ENCODE data around the gene EMC8. TPM values are rescaled to one million over a fixed set of nuclear protein-coding genes. Genes with fewer than 3 reads are reported as not detected.

EMC8 gene
- total RNA-seq, 1 donor from 2014 or later: 19.3 TPM

DNA sequence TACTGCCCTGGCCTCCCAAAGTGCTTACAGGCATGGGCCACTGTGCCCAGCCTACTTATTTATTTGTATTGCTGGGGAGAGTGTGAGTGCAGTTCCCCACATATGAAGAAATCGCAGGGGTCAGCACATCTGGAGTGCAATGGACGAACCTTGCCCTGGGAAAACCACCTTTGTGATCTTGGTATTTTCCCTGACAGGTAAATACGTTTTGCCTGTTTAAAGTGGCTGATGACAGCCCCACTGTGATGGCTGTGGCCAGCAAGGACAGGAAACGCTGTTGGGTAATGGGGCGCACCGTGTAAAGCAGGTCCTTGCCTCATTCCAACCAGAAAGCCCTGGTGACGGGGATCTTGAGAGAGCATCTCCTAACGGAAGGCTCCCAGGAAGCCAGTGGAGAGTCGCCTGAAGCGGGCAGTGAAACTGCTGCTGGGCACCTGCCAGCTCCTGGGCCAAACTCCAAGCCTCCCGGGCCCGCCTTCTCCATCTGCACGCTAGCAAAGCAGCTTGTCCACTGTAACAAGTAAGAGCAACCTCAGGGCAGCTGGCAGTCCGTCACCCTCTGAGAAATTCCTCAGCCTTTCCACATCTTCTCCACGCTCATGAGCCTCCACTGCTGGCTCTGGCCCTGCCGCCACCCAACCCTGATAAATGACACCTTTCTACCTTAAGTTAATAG, 17.5 kb downstream of the EMC8 start:
- no peak for ATAC-seq

DNA sequence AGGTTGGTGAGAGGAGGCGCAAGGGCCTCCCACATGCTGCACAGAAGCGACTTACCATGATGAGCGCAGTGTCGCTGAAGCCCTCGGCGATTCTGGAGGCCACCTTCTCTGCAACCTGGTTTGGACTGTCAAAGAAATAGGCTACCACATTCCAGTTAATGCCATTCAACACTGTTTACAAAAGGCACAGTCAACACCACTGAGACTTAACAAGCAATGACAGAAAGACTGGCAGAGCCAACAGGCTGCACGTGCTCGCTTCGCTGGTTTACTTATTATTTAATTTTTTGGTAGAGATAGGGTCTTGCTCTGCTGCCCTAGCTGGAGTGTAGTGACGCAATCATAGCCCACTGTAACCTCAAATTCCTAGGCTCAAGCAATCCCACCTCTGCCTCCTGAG, 18.2 kb downstream of the EMC8 start:
- ATAC-seq: no peak

DNA sequence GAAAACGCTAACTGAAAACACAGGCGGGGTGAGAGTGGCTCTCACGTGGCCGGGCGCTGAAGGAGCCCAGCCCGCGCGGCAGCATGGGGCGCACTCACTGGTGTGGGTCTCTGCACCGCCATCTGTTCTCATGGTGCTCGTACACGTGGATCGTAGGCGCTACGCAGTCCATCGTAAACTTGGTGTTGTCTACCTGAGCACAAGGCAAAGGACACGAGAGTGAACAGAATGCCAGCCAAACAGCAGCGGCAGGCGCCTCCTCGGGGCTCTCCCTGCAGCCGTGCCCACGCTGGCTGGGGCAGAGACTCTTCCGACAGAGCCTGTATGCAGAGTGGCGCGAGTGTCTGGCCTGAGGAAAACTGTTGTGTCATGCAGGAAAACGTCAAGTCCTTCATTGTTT, 19.1 kb downstream of the EMC8 start:
- no peak for ATAC-seq

DNA sequence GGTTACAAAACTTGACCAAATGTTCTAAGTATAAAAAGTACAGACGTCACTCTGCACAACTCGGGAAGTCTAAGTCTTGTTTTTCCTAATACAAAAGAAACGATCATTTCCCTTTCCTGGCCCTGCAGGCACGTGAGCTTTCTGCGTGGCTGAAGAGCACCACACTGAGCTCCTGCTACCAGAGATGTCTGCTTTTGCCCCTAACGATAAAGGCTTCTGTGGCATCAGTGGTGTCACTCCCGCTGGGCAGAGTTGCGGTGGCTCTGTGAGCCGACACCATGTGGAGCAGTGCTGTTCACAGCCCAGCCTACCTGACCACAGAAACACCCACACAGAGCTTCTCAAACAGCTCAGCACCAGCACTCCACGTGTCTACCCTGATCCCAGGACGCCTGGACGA, 20.5 kb downstream of the EMC8 start:
- ATAC-seq: no peak

DNA sequence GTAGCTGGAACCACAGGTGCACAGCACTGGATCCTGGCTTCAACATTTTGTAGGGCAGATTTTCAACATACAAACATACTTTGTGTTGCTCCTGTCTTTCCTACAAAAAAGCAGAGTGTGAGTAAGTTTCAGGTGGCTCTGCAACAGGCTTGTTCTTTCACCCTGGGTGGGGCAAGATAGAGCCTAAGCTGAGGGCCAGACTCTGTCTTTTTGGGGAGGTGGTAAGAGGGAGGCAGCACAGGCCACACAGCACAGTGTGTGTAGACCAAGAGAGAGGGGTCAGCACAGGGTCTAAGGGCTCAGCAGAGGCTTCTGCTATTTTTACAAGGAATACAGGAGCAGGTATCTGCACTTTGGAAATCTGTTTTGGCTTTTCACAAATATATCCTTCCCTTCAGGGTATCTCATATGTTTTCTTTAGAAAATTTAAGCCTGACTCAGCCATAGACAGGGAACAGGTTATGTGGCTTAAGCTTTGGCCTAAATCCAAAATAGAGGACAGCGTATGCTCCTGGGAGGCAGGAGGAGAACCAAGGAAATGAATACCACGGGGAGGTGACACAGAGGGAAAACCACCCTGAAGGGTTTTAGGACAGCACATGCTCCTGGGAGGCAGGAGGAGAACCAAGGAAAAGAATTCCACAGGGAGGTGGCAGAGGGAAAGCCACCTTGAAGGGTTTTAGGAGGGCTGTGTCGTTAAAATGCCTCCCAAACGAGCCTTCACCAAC, 21.6 kb downstream of the EMC8 start:
- ATAC-seq: peak; percentile 78

DNA sequence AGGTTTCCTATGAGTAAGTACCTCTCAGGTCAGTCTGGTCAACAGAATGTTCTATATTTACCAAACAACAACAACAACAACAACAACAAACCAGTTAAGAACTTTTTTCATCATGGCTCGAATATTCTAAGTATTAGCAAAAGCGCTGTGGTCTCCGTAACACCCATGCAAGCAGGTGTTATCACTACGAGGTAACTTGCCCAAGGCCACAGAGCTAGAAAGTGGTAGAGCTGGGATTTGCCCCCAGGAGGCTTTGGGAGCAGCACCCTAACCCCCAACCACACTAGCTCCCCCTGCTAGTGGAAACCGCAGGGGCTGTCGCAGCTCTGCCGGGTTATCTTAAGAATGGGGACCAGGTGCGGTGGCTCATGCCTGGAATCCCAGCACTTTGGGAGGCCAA, 24.5 kb downstream of the EMC8 start:
- no peak for ATAC-seq

DNA sequence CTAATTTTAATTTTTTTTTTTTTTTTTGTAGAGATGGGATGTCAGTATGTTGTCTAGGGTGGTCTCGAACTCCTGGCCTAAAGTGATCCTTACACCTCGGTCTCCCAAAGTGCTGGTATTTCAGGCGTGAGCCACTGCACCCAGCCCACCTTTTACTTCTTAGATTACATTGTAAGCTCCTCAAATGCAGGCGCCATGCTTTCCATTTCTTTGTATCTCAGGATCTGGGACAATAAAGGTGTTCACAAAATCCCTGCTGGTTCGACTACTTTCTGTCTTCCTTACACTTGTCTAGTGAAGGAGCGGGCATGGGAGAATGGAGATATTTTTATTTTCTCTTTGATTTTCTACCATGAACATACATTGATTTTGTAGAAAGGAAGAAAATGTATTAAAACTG, 25.2 kb downstream of the EMC8 start:
- ATAC-seq: no peak

DNA sequence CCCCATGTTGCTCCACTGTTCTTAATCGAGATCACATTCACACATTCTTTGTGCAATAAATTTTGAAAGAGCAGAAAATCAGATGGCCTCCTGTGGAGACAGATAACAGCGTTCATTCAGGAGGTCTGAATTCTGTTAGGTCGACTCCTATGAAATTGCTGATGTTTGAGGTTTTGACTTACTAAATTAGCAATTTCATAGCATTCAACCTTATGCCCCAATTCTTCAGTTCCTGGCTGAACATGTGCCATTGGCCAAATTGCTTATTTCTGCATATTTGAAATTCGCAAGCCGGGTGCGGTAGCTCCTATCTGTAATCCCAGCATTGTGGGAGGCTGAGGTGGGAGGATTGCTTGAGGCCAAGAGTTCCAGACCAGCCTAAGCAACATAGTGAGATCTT, 26.3 kb downstream of the EMC8 start:
- ATAC-seq: no peak

DNA sequence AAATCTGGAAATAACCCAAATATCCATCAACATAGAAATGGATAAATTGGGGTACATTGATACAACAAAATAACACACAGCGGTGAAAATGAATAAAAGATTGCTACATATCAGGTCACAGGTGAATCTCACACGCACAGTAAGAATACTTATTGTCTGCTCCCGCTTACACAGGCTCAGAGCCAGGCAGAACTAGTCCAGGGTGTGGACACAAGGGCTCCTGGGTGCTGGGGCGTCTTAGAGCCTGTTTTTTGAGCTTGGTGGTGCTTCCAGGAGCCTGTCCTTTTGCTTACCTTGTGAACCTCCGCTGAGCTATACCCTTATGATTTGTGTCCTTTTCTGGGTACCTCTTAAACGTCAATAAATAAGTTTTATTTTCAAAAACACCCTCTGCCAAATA, 28.6 kb downstream of the EMC8 start:
- peak; percentile 24 for ATAC-seq

DNA sequence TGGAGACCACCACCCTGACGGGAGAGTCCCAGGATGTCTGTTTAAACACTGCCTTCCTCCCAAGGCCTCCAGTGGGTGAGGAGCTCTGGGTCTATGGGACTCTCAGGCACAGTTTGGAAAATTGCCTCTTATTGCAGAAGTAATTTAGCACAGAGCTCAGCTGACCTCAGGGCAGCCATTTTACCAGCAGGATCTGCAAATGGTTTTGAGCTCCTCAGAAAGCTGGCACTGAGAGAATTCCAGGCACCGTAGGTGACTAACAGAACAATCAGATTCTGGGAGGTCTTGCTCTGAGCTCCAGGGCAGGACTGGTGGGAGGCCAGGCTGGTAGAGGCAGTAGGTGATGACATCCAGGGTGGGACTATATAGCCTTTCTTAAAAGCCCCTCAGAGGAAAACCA, 31.1 kb downstream of the EMC8 start:
- ATAC-seq: peak; percentile 4

DNA sequence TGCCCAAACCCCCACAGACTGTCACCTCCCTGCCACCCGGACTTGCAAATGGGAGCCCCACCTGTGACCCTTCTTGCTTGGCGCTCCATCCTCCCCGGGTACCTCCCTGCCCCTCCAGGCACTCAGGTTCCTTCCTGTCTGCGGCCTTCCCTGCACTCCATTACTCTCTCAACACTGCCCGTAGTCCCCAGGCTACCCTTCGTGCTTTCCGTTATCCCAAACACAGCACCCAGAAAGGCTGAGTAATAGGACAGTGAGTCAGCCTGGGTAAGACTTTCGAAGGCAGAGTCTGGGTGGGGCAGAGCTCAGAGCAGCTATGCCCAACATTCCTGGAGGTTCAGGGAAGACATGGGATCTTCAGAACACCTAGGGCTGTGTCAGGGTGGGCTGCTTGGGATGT, 31.8 kb downstream of the EMC8 start:
- ATAC-seq: peak; percentile 97

DNA sequence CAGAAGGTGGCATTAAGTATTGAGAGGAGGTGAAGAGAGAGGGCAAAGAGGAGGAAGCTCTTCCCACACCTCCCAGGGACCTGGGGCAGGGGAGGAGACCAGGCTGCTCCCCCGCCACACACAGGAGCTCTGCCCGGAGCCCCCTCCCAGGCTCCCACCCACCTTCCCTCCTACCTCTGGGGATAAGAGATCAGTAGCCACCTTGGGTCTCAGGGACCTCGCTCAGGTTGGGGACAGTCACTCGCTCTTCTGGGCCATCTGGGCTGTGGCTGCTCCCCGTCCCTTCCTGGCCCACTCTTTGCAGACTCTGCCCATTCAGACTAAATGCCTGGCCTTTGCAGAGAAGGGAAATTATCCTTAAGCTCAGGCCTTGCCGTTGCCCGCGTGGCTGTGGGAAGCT, 33.6 kb downstream of the EMC8 start:
- no peak for ATAC-seq

DNA sequence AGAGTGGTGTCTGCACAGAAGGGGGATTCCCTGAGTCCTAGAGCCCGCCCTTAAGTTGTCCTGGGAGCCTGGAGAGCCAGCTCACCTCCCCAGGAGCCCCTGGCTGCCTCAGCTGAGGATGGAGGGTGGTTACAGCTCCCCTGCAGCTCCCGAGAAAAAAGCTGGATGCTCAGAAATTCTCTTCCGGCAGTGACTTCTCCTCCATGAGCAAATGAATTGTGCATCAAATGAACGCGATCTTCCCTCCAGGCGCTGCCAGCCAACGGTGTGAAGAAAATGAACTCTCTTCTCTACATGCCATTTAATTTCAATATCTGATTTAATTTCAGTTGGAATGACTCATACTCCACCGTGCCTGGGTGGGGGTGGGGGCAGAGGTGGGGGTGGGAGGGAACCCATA, 34.1 kb downstream of the EMC8 start:
- no peak for ATAC-seq

DNA sequence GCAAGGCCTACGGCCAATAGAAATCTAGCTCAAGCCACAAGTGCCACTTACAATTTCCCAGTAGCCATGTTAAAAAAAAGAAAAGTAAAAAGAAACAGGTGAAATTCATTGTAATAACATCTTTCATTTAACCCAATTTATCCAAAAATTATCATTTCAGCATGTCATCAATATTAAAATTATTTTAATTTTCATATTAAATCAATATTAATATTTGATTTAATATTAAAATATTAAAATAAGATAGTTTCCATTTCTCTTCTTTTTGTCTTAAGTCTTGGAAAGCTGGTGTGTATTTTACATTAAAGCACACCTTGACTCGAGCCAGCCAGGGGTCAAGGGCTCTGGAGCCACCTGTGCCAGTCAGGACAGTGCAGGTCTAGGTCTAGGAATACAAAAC, 35.7 kb downstream of the EMC8 start:
- no peak for ATAC-seq

DNA sequence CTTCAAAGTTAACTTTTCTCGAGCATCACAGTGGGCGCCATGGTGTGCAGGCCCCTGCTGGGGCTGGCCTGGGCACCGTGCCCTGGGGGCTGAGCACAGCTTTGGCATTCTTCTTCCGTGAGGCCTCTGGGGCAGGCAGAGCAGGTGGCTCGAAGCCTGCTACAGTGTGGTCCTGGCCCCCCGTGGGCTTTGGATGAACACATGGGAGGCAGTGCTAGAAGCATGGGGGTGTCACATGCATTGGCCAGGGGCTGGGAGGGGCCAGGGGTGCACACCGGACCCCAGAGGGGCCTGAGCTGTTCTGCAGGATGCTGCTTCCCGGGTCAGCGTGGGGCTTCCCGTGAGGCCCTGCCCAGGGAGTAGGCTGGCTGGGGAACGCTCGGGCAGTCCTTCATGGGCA, 36.4 kb downstream of the EMC8 start:
- no peak for ATAC-seq

DNA sequence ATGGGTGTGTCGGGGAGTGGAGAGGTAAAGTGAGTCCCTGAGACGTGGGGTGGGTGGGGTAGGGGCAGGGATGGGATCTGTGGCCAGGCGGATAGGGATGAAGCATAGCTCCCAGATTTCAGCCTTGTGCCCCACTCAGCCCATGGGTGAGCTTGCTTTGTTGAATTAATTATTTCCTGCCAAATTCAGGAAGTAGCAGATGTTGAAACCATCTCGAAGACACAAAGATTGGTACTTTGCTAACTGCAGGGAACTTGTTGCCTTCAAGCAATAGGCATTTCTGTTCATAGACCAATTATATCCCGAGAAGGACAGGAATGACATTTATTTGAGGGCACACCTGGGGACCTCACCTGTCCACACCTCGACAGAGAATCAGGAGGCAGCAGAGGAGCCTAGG, 37.5 kb downstream of the EMC8 start:
- no peak for ATAC-seq

DNA sequence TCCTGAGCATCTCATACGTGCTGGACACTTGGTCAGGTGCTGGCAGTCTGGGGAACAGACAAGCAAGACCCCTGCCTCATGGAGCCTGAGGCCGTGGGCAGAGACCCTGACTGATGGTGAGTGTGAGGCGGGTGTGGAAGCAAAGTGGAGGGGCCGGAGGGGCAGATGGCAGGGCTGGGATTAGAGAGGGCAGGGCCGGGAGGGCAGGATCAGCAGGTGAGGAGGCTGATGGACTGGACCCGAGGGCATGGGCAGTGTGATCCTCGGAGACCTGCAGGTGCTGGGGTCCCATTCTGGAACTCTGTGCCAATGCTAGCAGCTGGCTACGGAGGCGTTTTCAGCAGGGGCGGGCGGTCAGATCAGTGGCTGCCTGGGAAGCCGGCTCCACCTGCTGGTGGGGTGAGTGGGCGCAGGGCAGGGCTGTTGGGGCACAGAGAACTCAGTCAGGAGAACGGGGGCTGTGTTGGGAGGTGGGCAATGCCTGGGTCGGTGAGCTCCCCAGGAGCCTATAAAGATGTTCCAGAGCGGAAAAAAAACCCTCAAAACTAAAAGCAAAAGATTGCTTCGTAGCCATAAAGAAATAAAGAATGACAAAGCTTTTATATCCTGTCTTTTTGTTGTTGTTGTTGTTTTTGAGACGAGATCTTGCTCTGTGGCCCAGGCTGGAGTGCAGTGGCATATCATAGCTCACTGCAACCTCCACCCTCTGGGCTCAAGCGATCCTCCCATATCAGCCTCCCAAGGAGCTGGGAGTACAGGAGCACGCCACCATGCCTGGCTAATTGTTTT, 39.5 kb downstream of the EMC8 start:
- peak; percentile 50 for ATAC-seq

DNA sequence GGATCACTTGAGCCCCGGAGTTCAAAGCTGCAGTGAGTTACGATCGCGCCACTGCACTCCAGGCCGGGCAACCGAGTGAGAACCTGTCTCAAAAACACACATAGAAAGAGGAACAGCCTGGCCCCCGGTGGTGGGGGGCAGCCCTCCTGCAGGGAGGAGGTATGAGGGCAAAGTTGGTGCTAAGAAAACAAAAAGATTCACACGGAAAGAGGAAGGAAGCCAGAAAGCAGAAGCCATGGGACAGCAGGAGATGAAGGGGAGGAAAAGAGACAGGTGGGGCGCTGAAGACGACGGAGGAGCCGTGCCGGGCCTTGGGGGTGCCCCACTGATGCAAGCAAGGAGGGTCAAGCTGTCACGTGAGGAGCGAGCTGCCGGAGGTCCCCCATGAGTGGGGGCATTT, 40.2 kb downstream of the EMC8 start:
- no peak for ATAC-seq

DNA sequence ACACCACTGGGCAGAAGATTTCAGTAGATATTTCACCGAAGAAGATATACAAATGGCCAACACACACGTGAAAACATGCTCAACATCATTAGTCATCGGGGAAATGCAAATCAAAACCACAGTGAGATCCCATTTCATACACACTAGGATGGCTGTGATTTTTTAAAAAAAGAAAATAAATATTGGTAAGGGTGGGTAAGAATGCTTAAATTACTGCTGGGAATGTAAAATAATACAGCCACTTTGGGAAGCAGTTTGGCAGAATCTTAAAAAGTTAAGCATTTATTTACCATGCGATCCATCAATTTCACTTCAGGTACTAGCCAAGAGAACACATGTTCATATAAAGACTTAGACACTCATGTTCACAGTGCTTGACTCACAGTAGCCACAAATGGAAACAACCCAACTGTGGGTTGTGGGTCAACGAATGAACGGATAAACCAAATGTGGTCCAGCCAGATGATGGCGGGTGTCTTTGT, 42.0 kb downstream of the EMC8 start:
- ATAC-seq: no peak

DNA sequence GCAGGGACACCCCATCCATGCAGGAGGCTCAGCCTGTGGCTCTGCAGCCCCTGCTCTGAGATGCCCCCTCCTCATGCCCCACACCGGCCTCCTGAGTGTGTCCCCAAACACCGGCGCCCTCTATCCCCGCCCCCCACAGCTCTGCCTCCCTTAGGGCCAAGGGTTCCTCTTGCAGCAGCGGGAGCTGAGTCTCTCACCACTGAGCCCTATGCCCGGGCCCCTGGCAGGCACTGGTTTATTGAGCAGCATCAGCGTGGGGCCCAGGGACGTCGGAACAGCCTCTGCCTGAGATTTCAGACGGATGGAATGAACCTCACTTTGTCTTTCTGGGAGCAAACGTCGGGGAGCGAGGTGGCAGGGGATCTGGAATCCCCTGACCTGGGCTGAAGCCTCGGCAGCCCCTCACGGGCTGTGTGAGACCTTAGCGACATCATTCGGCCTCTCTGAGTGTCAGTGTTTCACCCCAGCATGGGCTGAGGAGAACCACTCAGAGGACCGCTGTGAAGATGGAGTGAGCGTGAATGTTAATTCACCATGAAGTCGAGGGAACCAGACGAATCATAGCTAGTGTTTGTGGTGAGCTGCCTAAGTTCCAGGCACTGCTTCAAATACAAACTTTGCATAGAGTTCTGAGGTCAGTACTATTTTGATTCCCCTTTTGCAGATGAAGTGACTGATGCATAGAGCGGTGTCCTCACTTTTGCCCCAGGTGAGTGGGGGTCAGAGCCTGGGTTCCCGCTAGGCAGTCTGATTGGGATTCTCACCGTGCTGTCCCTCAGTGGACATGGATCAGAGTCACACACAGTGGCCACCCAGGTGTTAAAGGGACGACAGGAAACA, 43.2 kb downstream of the EMC8 start:
- no peak for ATAC-seq

DNA sequence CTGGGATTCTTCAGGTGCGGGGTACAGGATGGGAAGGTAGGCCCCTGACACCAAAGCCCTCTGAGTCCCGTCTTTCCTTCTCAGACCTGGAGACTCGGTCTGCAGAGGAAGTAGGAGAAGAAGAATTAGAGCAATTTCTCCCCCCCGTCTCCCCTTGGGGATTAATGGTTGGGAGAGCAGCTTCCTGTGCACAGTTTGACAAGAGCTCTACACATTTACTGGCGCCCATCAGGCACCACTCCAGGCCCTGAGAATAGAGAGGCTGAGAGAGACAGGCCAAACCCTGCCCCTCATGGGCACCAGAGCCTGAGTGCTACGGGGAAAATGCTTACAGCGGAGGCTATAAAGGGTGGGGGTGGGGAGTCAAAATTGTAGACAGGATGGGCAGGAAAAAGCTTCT, 44.9 kb downstream of the EMC8 start:
- ATAC-seq: no peak

DNA sequence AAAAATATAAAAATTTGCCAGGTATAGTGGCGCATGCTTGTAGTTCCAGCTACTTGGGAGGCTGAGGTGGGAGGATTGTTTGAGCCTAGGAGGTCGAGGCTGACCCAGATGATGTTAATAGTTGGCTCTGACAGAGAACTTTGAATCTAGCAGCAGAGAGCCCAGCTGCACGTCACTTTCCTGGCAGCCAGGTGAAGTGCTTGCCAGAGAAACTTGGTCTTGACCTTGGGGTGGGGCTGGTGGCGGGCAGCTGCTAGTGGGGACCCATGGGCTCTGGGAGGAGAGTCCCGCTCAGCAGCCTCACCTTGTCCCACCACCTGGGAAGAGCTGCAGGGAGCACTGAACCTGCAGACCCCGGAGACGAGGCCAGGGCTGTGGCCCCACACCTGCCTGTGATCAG, 45.4 kb downstream of the EMC8 start:
- no peak for ATAC-seq

DNA sequence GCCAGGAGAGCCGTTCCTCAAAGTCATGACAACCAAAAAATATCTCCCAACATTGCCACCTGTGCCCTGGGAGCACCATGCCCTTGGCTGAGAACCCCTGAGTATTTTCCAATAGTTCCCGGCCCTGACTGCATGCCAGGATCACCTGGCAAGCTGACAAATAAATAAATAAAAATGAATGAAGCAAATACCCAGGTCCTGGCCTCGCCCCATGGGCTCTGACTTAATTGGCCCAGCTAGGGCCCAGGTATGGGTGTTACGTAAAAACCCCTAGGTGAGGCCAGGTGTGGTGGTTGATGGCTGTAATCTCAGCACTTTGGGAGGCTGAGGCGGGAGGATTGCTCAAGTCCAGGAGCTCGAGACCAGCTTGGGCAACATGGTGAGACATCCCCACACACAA, 45.8 kb downstream of the EMC8 start:
- ATAC-seq: peak; percentile 7

Data from esophagus mucosa (tissue), 1 donor.